Heart left ventricle (tissue), 16 donors: ENCODE measurements around the gene SLU7. TPM values are rescaled to one million over a fixed set of nuclear protein-coding genes. Genes with fewer than 3 reads are reported as not detected.

Experiments used
- ATAC-seq, 4 donors: fragments of 200-7000 bp; cut with Tn5 transposase; one replicate each; pipeline ENCODE4 v1.9.1; 2020 to 2022; ENCODE audit warnings: moderate library complexity in 4 of 4, mild to moderate bottlenecking in 3 of 4, moderate number of reproducible peaks in 1 of 4
- DNase-seq, 5 donors: peaks; one replicate each; pipeline ENCODE4 v3.0.0-alpha.2; 2020
- H3K27ac ChIP-seq, 12 donors: fragments of 200-600 bp; sonication (generic) in 4 of 12; one replicate each; pipeline versions ENCODE4 v1.5.0 to v1.8.0; 2016 to 2022; ENCODE audit warnings: mild to moderate bottlenecking in 2 of 12
- H3K27me3 ChIP-seq, 9 donors: fragments of 200-600 bp; sonication (generic) in 2 of 9; one replicate each; pipeline versions ENCODE4 v1.5.1 to v1.8.0; 2016 to 2022; ENCODE audit warnings: mild to moderate bottlenecking in 3 of 9
- H3K36me3 ChIP-seq, 9 donors: fragments of 200-600 bp; sonication (generic) in 2 of 9; one replicate each; pipeline versions ENCODE4 v1.5.0 to v1.8.0; 2018 to 2022; ENCODE audit warnings: mild to moderate bottlenecking in 2 of 9
- H3K4me1 ChIP-seq, 12 donors: fragments of 200-600 bp; sonication (generic) in 4 of 12; one replicate each; pipeline versions ENCODE4 v1.5.0 to v1.8.0; 2016 to 2022; ENCODE audit warnings: mild to moderate bottlenecking in 3 of 12
- H3K4me3 ChIP-seq, 12 donors: fragments of 200-600 bp; sonication (generic) in 4 of 12; one replicate each; pipeline versions ENCODE4 v1.5.0 to v1.8.0; 2017 to 2022; ENCODE audit warnings: mild to moderate bottlenecking in 9 of 12, moderate library complexity in 4 of 12
- H3K9me3 ChIP-seq, 12 donors: fragments of 200-600 bp; sonication (generic) in 4 of 12; one replicate each; pipeline versions ENCODE4 v1.5.0 to v1.8.0; 2016 to 2022; ENCODE audit warnings: mild to moderate bottlenecking in 1 of 12
- POLR2A ChIP-seq, 2 donors: fragments of 450-650 bp; IDR thresholded peaks; one replicate each; pipeline ENCODE4 v1.6.1; 2017; ENCODE audit warnings: antibody characterized with exemption in 2 of 2, mild to moderate bottlenecking in 2 of 2, moderate library complexity in 2 of 2
- WGBS, 4 donors: extraction: QIAGEN DNeasy Blood & Tissue Kit in 2 of 4; methylation state at CpG; one replicate each; pipeline versions ENCODE4 v1.1.5 to v1.1.7; 2013 to 2018; 5-methylcytosine and 5-hydroxymethylcytosine counted together
- intact Hi-C, 10 donors: fragments of 100-400 bp; cut with DNase I; formaldehyde crosslinking; loops; one replicate each; pipeline versions ENCODE4 v1.11.1 to v1.14.2; 2022
- polyA plus RNA-seq, 2 donors: library from polyadenylated mRNA; stranded (reverse); fragments of 200-250 nt; gene quantifications; one replicate each; pipeline ENCODE4 v1.2.3, GENCODE V29; 2013
- total RNA-seq, 9 donors: library from RNA; depleted of rRNA in 2 of 9; stranded (reverse); fragments of >200 nt in 2 of 9; fragmentation: NEBNext Ultra II Directional in 3 of 9; extraction: Animal tissue kit (Norgen Biotek cat#: 25700) in 3 of 9; gene quantifications; one replicate each; pipeline versions ENCODE4 v1.1.0 to v1.2.4, GENCODE V29; 2016 to 2023
- TF ChIP-seq, protein P1 (sequence below), 12 donors: fragments of 200-600 bp; sonication (generic) in 4 of 12; IDR thresholded peaks; one replicate each; pipeline versions ENCODE4 v1.5.0 to v1.8.0; 2018 to 2022; ENCODE audit warnings: antibody characterized with exemption in 12 of 12, mild to moderate bottlenecking in 5 of 12
- donor health status: ischemic (EF 13 %, LVEDD 7.1; RV severe dilation, severe dysfunction).
- donor health status: healthy with polysubstance abuse.
- donor health status: DM: no; HTN: yes; CAD: no.
- donor health status: DM: no; HTN: no; CAD: no.
- donor health status: ischemic (EF 25% LVEDD 6.9; RV normal size, moderate dysfunction).
- donor health status: ischemic (EF 25% LVEDD 5.7; RV mildly dilated, moderate dysfunction).
- donor health status: healthy.
- donor health status: DM: yes; HTN: yes; CAD: no.
- donor health status: ischemic (EF 35%, LVEDD 5.7; RV mildly dilated, moderate dysfunction).
- donor health status: nonischemic (EF 11% LVEDD 7.7; RV severe dilation, severe dysfunction).
- donor health status: DM: yes; HTN: yes; CAD: no.
- donor health status: PGD.
- donor health status: ischemic (EF 29% LVEDD 5.4; RV normal size, mild dysfunction).
- donor health status: nonischemic (EF 23%, LVEDD 6.1; RV moderate dilation, normal function).

SLU7 gene
- total and polyA plus RNA-seq, 11 donors: 22.7 to 81.6 (median 44.0) TPM

DNA sequence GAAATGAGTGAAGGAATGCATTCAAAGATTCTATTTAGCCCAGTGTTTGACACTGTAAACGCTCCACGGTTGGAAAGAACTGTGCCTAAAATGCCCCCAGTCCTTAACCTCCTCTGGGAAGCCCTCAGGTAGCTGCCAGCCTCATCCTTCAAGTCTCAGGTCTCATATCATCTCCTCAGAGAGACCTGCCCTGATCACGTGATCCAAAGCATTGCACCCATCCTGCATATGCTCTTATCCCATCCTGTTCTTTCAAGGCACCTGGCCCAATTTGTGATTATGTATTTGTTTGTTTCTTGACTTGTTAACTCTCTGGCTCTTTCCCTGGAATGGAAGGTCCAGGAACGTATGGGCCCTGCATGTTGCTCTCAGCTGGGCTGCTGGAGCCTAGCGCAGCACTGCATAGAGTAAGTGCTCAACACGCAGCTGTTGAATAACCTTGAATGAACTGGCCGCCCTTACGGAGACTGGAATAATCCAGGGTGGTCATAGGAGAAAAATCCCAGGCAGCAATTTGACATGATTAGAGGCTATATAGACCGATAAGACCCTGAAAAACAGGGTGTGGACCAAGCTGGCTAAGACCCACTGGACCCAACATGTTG lies 57.2 kb downstream of the SLU7 start:
- intact Hi-C loops: no loop called here
- Histone ChIP-seq H3K36me3 (no peaks in the 10 kb centered on the region), H3K4me1 (peaks cover 0 to 63% (median 32%) of the 10 kb centered on the region in 12 donors), H3K27me3 (no peaks in the 10 kb centered on the region), H3K27ac (no peak overlapping the region), H3K9me3 (no peaks in the 10 kb centered on the region), H3K4me3 (no peak overlapping the region)
- TF ChIP-seq, protein P1, sequence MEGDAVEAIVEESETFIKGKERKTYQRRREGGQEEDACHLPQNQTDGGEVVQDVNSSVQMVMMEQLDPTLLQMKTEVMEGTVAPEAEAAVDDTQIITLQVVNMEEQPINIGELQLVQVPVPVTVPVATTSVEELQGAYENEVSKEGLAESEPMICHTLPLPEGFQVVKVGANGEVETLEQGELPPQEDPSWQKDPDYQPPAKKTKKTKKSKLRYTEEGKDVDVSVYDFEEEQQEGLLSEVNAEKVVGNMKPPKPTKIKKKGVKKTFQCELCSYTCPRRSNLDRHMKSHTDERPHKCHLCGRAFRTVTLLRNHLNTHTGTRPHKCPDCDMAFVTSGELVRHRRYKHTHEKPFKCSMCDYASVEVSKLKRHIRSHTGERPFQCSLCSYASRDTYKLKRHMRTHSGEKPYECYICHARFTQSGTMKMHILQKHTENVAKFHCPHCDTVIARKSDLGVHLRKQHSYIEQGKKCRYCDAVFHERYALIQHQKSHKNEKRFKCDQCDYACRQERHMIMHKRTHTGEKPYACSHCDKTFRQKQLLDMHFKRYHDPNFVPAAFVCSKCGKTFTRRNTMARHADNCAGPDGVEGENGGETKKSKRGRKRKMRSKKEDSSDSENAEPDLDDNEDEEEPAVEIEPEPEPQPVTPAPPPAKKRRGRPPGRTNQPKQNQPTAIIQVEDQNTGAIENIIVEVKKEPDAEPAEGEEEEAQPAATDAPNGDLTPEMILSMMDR (IDR thresholded peaks at IDR 0.05): no peak
- no peak for TF ChIP-seq POLR2A (IDR thresholded peaks at IDR 0.05)
- WGBS, 4 donors: 84 to 89% (median 88%) methylated on average over 9 of the region's 9 CpGs
- ATAC-seq (no peak), DNase-seq (no peak)

DNA sequence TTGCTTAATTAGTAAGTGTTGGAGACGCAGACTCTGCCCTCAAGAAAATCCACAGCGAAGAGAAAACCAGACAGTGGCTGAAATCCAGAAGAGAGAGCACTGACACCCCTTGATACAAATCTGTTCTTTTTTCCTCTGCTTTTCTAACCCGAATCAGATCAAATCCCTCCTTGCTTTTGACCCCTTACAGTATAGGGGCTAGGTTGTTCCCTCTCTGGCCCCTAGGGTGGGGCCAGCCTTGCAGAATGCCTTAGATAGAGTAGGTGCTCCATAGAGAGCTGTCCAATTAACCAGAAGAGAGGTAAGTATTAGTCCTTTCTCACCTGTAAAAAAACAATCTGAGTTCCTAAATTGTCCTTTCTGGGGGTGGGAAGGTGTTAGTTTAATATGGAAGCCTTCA lies 58.6 kb downstream of the SLU7 start:
- intact Hi-C loops: no loop called here
- peak overlapping the region in 1 of 12 donors; percentile 6 for H3K27ac ChIP-seq
- no peaks in the 10 kb centered on the region for H3K27me3 ChIP-seq
- no peak overlapping the region for H3K4me3 ChIP-seq
- H3K9me3 ChIP-seq: no peaks in the 10 kb centered on the region
- no peaks in the 10 kb centered on the region for H3K36me3 ChIP-seq
- TF ChIP-seq, protein P1 (IDR thresholded peaks at IDR 0.05): no peak
- no peak for TF ChIP-seq POLR2A (IDR thresholded peaks at IDR 0.05)
- no peak for DNase-seq
- ATAC-seq: no peak
- WGBS, 4 donors: 73 to 89% (median 85%) methylated on average over 3 of the region's 3 CpGs
- H3K4me1 ChIP-seq: peaks cover 0 to 66% (median 33%) of the 10 kb centered on the region in 12 donors

DNA sequence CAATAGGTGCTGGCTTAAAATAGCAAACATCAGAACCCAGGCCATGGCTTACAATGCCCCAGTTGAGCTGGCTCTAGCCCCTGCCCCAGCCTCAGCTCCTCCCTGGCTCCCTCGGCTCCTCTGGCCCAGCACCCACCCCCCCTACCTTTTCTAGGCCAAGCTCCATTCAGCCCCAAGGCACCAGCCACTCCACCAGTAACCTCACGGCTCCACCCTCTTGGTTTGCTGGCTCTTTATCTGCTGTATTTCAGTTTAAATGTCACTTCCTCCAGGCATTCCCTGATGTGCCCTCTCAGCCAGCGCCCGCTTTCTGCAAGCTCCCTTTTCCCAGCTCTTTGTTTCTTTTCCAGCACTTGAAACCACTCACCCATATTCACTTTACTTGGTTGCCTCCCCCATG lies 59.1 kb downstream of the SLU7 start:
- peaks cover 0 to 66% (median 33%) of the 10 kb centered on the region in 12 donors for H3K4me1 ChIP-seq
- 73 to 81% (median 79%) methylated on average over 4 of the region's 4 CpGs for WGBS, 4 donors

DNA sequence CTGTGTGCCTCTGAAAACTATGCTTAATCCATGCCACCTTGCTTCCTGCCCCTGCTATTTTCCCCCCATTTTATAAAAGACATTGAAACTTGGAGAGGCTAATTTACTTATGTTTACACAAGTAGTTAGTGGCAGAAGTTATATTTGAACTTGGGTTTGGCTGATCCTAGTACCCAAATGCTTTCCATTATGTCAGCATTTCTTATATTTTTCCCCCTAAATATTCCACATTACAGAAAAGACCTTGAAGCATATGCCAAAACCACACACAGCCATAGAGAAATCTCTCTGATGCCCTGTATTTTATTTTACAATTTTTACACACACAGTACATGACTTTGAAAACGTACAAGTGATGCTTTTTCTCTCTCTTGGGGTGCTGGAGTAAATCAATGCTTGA lies 59.6 kb downstream of the SLU7 start:
- intact Hi-C loops: no loop called here
- TF ChIP-seq, protein P1 (IDR thresholded peaks at IDR 0.05): no peak
- no peak for TF ChIP-seq POLR2A (IDR thresholded peaks at IDR 0.05)
- DNase-seq: no peak
- H3K27me3 ChIP-seq: no peaks in the 10 kb centered on the region
- peaks cover 0 to under 1% (median 0%) of the 10 kb centered on the region in 9 donors for H3K36me3 ChIP-seq
- H3K9me3 ChIP-seq: no peaks in the 10 kb centered on the region
- WGBS, 4 donors: 0 to 32% (median 1%) methylated on average over 1 of the region's 1 CpG
- no peak overlapping the region for H3K4me3 ChIP-seq
- peaks cover 0 to 66% (median 33%) of the 10 kb centered on the region in 12 donors for H3K4me1 ChIP-seq
- no peak for ATAC-seq
- peak overlapping the region in 2 of 12 donors; percentile 6 to 25 for H3K27ac ChIP-seq

More for the DNA sequence above, 59.1 kb downstream of the SLU7 start:
- intact Hi-C loops: no loop called here
- no peak for DNase-seq
- no peaks in the 10 kb centered on the region for H3K9me3 ChIP-seq
- ATAC-seq: no peak
- no peak overlapping the region for H3K4me3 ChIP-seq
- H3K36me3 ChIP-seq: no peaks in the 10 kb centered on the region
- H3K27ac ChIP-seq: peak overlapping the region in 2 of 12 donors; percentile 6 to 25
- H3K27me3 ChIP-seq: no peaks in the 10 kb centered on the region
- no peak for TF ChIP-seq POLR2A (IDR thresholded peaks at IDR 0.05)
- TF ChIP-seq, protein P1 (IDR thresholded peaks at IDR 0.05): no peak
